LoVo (cell line): ENCODE results near the gene ATG13.
"Not testable (repeated sequence)": the region's sequence is repeated elsewhere in the genome, so short reads cannot be mapped to it uniquely, and the experiment has no call there.

Experiments
- DNase-seq: peaks from one replicate; pipeline ENCODE4 v3.0.0-alpha.2; 2016; ENCODE audit warnings: low spot score

The ATG13 gene

GRCh38 chr11:46697723-46698122 lies 80.4 kb downstream of the ATG13 start:
- no peak for DNase-seq

GRCh38 chr11:46698597-46698996 lies 81.2 kb downstream of the ATG13 start:
- no peak for DNase-seq

GRCh38 chr11:46700241-46701077 lies 83.1 kb downstream of the ATG13 start, which contains the start of the genes ARHGAP1 and ZNF408:
Gene ARHGAP1 (minus strand): TSS chr11:46700619. CDS start chr11:46696107, 4,512 bp downstream.
Gene ZNF408 (plus strand): TSS chr11:46701031. CDS start chr11:46701048, 17 bp downstream.
- DNase-seq: peak; percentile 98

GRCh38 chr11:46701078-46701654 lies 83.8 kb downstream of the ATG13 start:
- DNase-seq: no peak

GRCh38 chr11:46705070-46705688 lies 87.8 kb downstream of the ATG13 start:
- DNase-seq: no peak

- DNase-seq: no peak
These were observed 89.5 kb downstream of the ATG13 start for GRCh38 chr11:46706886-46707285.

- not testable (repeated sequence) for DNase-seq
These were observed 92.0 kb downstream of the ATG13 start for GRCh38 chr11:46709351-46709750.

- DNase-seq: no peak
These were observed 93.5 kb downstream of the ATG13 start for GRCh38 chr11:46710821-46711269.

GRCh38 chr11:46711303-46711702 lies 94.0 kb downstream of the ATG13 start:
- no peak for DNase-seq

GRCh38 chr11:46712874-46713576 lies 95.7 kb downstream of the ATG13 start:
- no peak for DNase-seq

- not testable (repeated sequence) for DNase-seq
These were observed 100.4 kb downstream of the ATG13 start for GRCh38 chr11:46717825-46718154.

- DNase-seq: peak; percentile 6
These were observed 101.0 kb downstream of the ATG13 start for GRCh38 chr11:46718155-46719019.

GRCh38 chr11:46719048-46719542 lies 101.7 kb downstream of the ATG13 start, which contains the start of gene F2:
Gene F2 (plus strand): TSS chr11:46719213. CDS start chr11:46719236, 23 bp downstream.
- DNase-seq: no peak

GRCh38 chr11:46719543-46720218 lies 102.3 kb downstream of the ATG13 start:
- no peak for DNase-seq

- DNase-seq: no peak
These were observed 103.9 kb downstream of the ATG13 start for GRCh38 chr11:46721286-46721685.

GRCh38 chr11:46722566-46723358 lies 105.4 kb downstream of the ATG13 start:
- DNase-seq: no peak

GRCh38 chr11:46723359-46723680 lies 106.0 kb downstream of the ATG13 start:
- DNase-seq: no peak

GRCh38 chr11:46724088-46724487 lies 106.7 kb downstream of the ATG13 start:
- no peak for DNase-seq
